Astrocyte of the cerebellum (primary cell): ENCODE measurements around the gene PUSL1.

Experiments used
- DNase-seq: peaks from one replicate; pipeline ENCODE4 v3.0.0-alpha.2; 2011; ENCODE audit warnings: low read depth
- H3K4me3 ChIP-seq: 2 replicates; pipeline ENCODE4 v1.5.1; 2011; ENCODE audit warnings: mild to moderate bottlenecking, low read depth, low read length, moderate library complexity
- in situ Hi-C: cut with HindIII; loops from 2 replicates; pipeline ENCODE4 v1.10.0; 2017; ENCODE audit warnings: low sequenced_read_pairs
- TF ChIP-seq, protein P1 (sequence below): IDR thresholded peaks from 2 replicates; pipeline ENCODE4 v1.5.1; 2012; ENCODE audit warnings: low read length, low read depth, moderate library complexity, mild to moderate bottlenecking; ENCODE audit errors: missing control alignments

The PUSL1 gene

GRCh38 chr1:1309251-1310108 lies 1.1 kb downstream of the PUSL1 start:
- H3K4me3 ChIP-seq = peak overlapping the region; percentile 74
- TF ChIP-seq, protein P1, sequence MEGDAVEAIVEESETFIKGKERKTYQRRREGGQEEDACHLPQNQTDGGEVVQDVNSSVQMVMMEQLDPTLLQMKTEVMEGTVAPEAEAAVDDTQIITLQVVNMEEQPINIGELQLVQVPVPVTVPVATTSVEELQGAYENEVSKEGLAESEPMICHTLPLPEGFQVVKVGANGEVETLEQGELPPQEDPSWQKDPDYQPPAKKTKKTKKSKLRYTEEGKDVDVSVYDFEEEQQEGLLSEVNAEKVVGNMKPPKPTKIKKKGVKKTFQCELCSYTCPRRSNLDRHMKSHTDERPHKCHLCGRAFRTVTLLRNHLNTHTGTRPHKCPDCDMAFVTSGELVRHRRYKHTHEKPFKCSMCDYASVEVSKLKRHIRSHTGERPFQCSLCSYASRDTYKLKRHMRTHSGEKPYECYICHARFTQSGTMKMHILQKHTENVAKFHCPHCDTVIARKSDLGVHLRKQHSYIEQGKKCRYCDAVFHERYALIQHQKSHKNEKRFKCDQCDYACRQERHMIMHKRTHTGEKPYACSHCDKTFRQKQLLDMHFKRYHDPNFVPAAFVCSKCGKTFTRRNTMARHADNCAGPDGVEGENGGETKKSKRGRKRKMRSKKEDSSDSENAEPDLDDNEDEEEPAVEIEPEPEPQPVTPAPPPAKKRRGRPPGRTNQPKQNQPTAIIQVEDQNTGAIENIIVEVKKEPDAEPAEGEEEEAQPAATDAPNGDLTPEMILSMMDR = no peak
- no peak for DNase-seq
- in situ Hi-C loops = no loop called here

GRCh38 chr1:1310109-1310385 lies 1.6 kb downstream of the PUSL1 start:
- TF ChIP-seq, protein P1 = no peak
- in situ Hi-C loops = no loop called here
- H3K4me3 ChIP-seq = no peak overlapping the region
- DNase-seq = no peak

GRCh38 chr1:1310476-1311053 lies 2.2 kb downstream of the PUSL1 start:
- no peak overlapping the region for H3K4me3 ChIP-seq
- in situ Hi-C loops = no loop called here
- DNase-seq = no peak
- TF ChIP-seq, protein P1 = no peak

DNA sequence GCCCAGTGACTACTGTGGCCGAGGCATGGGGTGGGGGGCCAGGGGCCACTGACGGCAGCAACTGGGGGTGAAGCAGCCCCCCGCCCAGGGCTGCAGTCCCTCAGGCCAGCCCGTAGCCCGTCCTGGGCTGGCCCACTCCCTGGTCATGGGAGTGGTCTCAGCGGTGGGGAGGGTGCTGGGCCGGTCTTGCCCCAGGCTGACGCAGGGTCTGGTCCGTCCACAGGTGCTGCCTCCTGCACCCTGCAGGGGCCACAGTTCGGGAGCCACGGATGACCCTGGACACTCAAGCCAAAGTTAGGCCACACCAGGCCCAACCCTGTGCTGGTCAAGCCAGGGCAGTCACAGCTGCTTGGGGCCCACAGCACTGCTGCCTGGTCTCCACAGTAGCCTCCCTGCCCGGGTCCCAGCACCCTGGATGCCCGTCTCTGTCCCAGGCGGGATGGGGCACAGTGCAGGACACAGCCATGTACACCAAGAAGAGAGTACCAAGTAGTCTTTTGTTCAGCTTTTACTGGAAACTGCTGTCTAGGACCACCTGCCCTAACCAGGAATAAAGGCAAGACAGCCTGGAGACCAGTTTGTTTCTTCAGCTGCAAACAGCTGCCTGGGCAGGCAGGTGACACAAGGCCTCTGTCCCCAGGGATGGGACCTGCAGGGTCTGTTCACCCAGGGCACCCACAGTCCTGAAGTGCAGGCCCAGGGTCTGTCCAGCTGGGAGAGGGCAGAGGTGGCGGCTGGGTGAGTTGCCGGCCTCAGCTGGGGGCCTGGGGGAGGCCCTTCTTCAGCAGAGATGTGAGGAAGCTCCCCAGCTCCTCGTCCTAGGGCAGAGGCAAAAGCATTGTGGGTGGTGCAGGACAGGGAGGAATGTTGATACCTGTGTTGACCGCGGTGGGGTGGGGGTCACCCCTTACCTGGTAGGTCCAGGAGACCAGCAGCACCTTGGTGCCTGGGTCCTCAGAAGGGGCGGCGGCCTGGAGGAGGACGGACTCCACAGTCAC lies 3.0 kb downstream of the PUSL1 start:
- TF ChIP-seq, protein P1 = no peak
- no peak for DNase-seq
- no peak overlapping the region for H3K4me3 ChIP-seq
- in situ Hi-C loops = no loop called here

DNA sequence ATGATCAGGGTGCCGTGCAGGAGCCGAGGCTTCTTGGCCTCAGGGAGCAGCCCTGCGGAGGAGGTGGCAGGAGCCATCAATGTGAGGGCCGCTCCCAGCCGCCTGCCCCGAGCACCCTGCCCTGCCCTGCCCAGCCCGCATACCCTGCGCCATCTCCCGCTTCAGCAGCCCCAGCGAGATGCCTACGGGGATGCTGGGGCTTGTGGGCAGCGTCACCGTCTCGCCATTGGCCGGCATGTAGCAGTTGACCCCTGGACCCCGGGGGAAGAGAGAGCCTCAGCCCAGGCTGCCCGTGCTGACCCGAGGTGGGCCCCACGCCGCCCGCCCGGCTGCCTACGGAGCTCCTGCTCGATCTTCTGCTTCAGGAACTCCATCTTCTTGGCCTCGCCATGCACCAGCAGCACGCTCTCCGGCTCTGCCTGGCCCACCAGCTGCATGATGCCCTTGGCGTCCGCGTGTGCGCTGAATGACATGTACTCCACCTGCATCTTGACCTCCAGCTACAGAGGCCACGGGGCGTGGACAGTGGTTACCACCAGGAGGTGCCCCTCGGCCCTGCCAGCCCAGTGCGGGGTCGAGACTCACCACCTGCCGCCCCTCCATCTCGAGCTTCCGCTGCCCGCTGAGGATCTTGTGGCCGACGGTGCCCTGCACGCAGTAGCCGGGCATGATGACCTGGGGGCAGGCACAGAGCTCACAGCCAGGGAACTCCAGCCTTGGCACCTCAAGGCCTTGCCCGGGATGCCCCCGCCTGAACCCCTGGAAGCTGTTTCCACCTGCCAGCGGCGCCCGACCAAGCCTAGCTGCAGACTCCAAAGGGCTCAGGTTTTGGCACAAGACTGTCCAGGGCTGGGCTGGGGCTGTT lies 4.3 kb downstream of the PUSL1 start:
- H3K4me3 ChIP-seq = no peak overlapping the region
- TF ChIP-seq, protein P1 = no peak
- in situ Hi-C loops = no loop called here
- DNase-seq = no peak
